Naive thymus-derived CD8-positive, alpha-beta T cell (primary cell): ENCODE measurements around the gene LRFN5. TPM values are rescaled to one million over a fixed set of nuclear protein-coding genes. Genes with fewer than 3 reads are reported as not detected.
"Not testable (repeated sequence)": the region's sequence is repeated elsewhere in the genome, so short reads cannot be mapped to it uniquely, and the experiment has no call there.

Experiments used
- ATAC-seq, 2 donors: fragments of 150-1000 bp; cut with Tn5 transposase in 1 of 2; sonication (Bioruptor Pico), chemical (Tn5 transposase) in 1 of 2; 1 replicate in 1 of 2; 2 replicates in 1 of 2; pipeline ENCODE4 v1.10.0; 2021; ENCODE audit warnings: mild to moderate bottlenecking in 2 of 2, moderate library complexity in 2 of 2
- POLR2A ChIA-PET: fragments of 350-600 bp; sonication (Branson Sonifier 250); formaldehyde crosslinking; loops from one replicate; lab custom pipeline; 2021; ENCODE audit warnings: antibody characterized with exemption; lab: Charles Lee
- DNase-seq, 10 donors: peaks; one replicate each; pipeline versions ENCODE4 v3.0.0 to v3.0.0-alpha.2; 2020 to 2022
- H3K27ac Mint-ChIP-seq, 10 donors: one replicate each; pipeline ENCODE4 v1.8.0; 2020 to 2022; ENCODE audit warnings: mild to moderate bottlenecking in 10 of 10, mixed read lengths in 10 of 10, moderate library complexity in 4 of 10, inconsistent platforms in 1 of 10
- H3K27me3 Mint-ChIP-seq, 5 donors: one replicate each; pipeline ENCODE4 v1.8.0; 2021 to 2022; ENCODE audit warnings: mixed read lengths in 5 of 5
- H3K36me3 Mint-ChIP-seq, 3 donors: one replicate each; pipeline ENCODE4 v1.8.0; 2020 to 2022; ENCODE audit warnings: mixed read lengths in 3 of 3, mild to moderate bottlenecking in 2 of 3, inconsistent platforms in 1 of 3
- H3K4me1 Mint-ChIP-seq, 4 donors: one replicate each; pipeline ENCODE4 v1.8.0; 2021 to 2022; ENCODE audit warnings: mixed read lengths in 4 of 4
- H3K4me3 Mint-ChIP-seq, 10 donors: one replicate each; pipeline ENCODE4 v1.8.0; 2020 to 2022; ENCODE audit warnings: mild to moderate bottlenecking in 10 of 10, mixed read lengths in 10 of 10, moderate library complexity in 6 of 10, inconsistent platforms in 1 of 10
- H3K9me3 Mint-ChIP-seq, 9 donors: one replicate each; pipeline ENCODE4 v1.8.0; 2020 to 2022; ENCODE audit warnings: mixed read lengths in 9 of 9, mild to moderate bottlenecking in 3 of 9, inconsistent platforms in 1 of 9, moderate library complexity in 1 of 9
- polyA plus RNA-seq, 3 donors: library from polyadenylated mRNA; unstranded; fragments of 300-500 nt; fragmentation: Illumina TruSeq; gene quantifications; one replicate each; pipeline ENCODE4 v1.2.3, GENCODE V29; 2021
- total RNA-seq, 8 experiments: library from RNA in 2 of 8; stranded (reverse) in 2 of 8; gene quantifications; one replicate each; pipeline ENCODE4 v1.2.3 and lab custom pipeline; 2021 to 2026

Gene LRFN5
- total and polyA plus RNA-seq, 5 experiments from 2014 or later: not detected

DNA sequence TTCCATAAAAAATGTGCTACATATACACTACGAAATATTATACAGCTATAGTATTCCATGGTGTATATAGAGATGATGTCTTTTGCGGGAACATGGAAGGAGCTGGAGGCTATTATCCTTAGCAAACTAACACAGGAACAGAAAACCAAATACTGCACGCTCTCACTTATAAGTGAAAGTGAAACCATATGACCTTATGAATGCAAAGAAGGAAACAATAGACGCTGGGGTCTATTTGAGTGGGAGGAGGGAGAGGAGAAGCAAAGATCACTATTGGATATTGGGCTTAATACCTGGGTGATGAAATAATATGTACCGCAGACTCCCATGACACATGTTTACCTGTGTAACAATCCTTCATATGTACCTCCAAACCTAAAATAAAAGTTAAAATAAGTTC is 142.8 kb downstream of the LRFN5 start:
- ATAC-seq (peak; percentile 86 to 95), DNase-seq (peak in 5 of 10 donors; percentile 1 to 49 (median 31))
- Mint-ChIP-seq H3K9me3 (peaks cover 0 to 4% (median 0%) of the 10 kb centered on the region in 9 donors), H3K4me1 (peaks cover 6 to 23% (median 16%) of the 10 kb centered on the region in 4 donors), H3K36me3 (peaks cover 0 to 1% (median 0%) of the 10 kb centered on the region in 3 donors), H3K4me3 (peak overlapping the region; percentile 76 to 86 (median 83)), H3K27me3 (no peaks in the 10 kb centered on the region), H3K27ac (peak overlapping the region; percentile 83 to 92 (median 90))
- POLR2A ChIA-PET: no interaction called here

DNA sequence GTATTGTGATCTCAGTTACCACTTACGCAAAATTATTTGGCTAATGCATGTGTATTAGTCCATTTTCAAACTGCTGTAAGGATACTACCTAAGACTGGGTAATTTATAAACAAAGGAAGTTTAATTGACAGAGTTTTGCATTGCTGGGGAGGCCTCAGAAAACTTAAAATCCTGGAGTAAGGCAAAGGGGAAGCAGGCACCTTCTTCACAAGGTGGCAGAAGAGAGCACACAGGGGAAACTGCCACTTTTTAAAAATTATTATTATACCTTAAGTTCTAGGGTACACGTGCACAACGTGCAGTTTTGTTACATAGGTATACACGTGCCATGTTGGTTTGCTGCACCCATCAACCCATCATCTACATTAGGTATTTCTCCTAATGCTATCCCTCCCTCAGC is 143.9 kb downstream of the LRFN5 start:
- H3K36me3 Mint-ChIP-seq, H3K27me3 Mint-ChIP-seq, ATAC-seq, H3K4me3 Mint-ChIP-seq, H3K9me3 Mint-ChIP-seq, DNase-seq, POLR2A ChIA-PET: not testable (repeated sequence)
- Mint-ChIP-seq H3K27ac (peak overlapping the region in 7 of 10 donors; percentile 4 to 82 (median 42)), H3K4me1 (peaks cover 6 to 23% (median 16%) of the 10 kb centered on the region in 4 donors)

DNA sequence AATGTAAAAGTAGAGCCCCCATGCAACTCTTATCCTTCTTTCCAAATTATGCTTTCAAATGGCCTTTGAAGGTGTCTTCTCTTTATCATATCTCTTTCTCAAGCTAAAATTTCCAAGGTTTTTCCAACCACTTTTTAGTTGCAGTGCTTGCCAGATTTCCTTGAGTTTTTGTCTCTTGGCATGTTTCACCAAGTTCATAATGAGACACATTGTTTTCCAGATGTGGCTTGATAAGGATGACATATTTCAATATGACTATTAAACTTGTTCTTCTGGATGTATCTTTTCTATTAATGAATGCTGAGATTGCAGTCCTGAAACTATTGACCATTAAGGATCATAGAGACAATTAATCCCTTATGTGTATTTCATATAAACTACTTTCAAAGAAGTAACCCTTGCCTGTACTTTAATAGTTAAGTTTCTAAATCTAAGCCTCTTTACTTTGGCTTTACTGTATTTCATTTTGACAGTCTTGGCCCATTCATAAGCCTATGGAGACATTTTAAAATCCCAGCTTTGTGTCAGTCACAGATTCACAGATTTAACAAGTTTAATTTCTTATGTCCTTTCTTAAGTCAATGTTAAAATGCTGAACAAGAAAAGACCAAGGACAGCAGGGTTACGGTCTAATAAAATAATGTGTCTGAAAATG is 151.5 kb downstream of the LRFN5 start:
- H3K27ac Mint-ChIP-seq: no peak overlapping the region
- peaks cover 0 to 2% (median 0%) of the 10 kb centered on the region in 4 donors for H3K4me1 Mint-ChIP-seq
- peaks cover 0 to 4% (median 0%) of the 10 kb centered on the region in 9 donors for H3K9me3 Mint-ChIP-seq
- no peak for ATAC-seq
- no peak overlapping the region for H3K4me3 Mint-ChIP-seq
- no peaks in the 10 kb centered on the region for H3K27me3 Mint-ChIP-seq
- POLR2A ChIA-PET: no interaction called here
- H3K36me3 Mint-ChIP-seq: peaks cover 0 to 2% (median 0%) of the 10 kb centered on the region in 3 donors
- DNase-seq: no peak

DNA sequence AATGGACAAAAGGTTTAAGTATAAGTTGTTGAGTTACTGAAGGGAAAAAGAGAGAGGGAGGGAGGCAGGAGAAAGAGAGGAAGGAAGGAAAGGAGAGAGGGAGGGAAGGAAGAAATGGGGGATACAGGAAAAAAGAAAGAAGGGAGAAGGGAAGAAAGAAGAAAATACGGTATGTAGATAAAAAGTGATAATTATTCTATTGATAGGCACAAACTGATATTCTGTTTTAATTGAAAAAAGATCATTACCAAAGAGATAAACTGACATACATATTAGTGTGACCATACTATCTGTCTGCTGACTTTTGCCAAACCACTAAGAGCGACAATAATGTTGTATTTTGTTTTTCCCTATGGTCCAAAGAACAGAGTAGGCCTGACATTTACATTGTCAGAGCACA is 154.5 kb downstream of the LRFN5 start:
- POLR2A ChIA-PET: no interaction called here
- H3K27ac Mint-ChIP-seq: no peak overlapping the region
- H3K36me3 Mint-ChIP-seq: peaks cover 0 to 2% (median 0%) of the 10 kb centered on the region in 3 donors
- H3K4me1 Mint-ChIP-seq: no peaks in the 10 kb centered on the region
- H3K4me3 Mint-ChIP-seq: no peak overlapping the region
- ATAC-seq (no peak), DNase-seq (no peak)
- H3K9me3 Mint-ChIP-seq: peaks cover 0 to 4% (median 0%) of the 10 kb centered on the region in 9 donors
- no peaks in the 10 kb centered on the region for H3K27me3 Mint-ChIP-seq

DNA sequence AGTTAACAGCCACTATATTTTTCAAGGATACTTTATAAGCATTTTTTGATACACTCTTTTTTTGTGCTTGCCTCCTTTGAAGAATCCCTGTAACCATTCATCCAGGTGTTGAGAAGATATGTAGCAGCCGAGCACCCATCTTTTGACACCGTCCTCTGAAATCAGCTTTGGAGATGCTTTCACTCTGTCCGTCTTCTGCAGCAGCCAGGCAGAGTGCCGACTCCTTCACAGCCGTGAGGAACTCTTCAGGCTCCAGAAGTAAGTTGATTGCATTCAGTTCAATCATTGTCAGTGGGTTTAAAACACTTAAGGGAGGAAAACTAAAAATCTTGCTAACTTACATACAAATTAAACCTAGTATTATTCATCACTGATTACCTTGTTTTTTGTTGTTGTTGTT is 160.1 kb downstream of the LRFN5 start:
- no peaks in the 10 kb centered on the region for H3K27me3 Mint-ChIP-seq
- POLR2A ChIA-PET: no interaction called here
- no peaks in the 10 kb centered on the region for H3K36me3 Mint-ChIP-seq
- no peak overlapping the region for H3K27ac Mint-ChIP-seq
- H3K4me3 Mint-ChIP-seq: no peak overlapping the region
- ATAC-seq (no peak), DNase-seq (no peak)
- no peaks in the 10 kb centered on the region for H3K4me1 Mint-ChIP-seq
- H3K9me3 Mint-ChIP-seq: peaks cover 0 to 1% (median 0%) of the 10 kb centered on the region in 9 donors

DNA sequence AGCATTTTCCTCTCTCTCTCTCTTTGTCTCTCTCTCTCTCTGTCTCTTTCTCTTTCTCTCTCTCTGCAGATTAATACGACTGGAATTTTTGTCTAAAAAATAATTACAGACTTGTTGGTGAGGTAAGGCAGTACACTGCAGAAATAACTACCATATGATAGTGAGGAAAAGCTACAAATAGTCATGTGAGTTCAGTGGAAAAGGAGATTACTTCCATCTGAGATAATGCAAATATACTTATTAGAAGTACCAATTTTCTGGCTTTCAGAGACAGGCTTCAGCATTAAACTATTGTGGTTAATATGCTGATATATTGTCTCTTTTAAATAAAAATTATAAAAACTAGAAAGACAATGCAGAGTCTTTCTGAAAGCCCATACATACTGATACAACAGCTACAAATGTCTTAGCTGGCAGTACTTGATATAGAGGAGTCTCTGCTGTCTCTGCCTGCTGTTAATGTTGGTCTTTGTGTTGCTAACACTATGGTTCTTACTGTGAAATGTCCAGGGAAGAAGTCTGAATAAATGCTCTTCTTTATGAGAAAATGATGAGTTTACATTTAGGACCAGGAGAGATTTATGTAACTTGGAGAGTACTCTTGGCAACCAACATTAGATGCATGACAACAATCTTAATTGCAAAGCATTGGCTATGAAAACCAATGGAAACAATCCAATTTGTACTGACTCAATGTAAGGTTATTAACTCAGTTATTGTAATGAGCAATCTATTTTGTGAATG is 167.0 kb downstream of the LRFN5 start:
- no peak overlapping the region for H3K4me3 Mint-ChIP-seq

DNA sequence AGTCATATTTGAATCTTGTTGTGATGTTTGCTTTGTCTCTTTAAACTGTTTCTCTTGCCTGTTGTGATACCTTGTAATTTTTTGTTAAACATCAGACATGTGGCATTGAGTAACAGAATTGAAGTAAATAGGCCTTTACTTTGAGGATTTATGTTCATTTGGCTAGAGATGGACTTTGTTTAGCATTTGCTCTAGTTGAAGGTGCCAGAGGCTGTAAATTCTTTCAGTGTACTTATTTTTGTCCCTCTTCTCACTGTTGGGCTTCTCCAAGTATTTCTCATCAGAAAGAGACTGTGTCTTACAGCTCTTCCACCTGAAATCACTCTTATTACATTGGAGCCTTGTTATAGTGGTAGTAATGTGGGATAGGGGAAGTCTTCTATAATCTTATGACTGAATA is 175.8 kb downstream of the LRFN5 start:
- Mint-ChIP-seq H3K27ac (no peak overlapping the region), H3K27me3 (peaks cover 0 to 1% (median 0%) of the 10 kb centered on the region in 5 donors), H3K4me1 (no peaks in the 10 kb centered on the region), H3K9me3 (peaks cover 0 to 2% (median 0%) of the 10 kb centered on the region in 9 donors), H3K4me3 (no peak overlapping the region), H3K36me3 (no peaks in the 10 kb centered on the region)
- ATAC-seq (no peak), DNase-seq (no peak)
- POLR2A ChIA-PET: no interaction called here

More for the DNA sequence above, 167.0 kb downstream of the LRFN5 start:
- H3K36me3 Mint-ChIP-seq: no peaks in the 10 kb centered on the region
- no peak for DNase-seq
- H3K9me3 Mint-ChIP-seq: peaks cover 0 to 4% (median 0%) of the 10 kb centered on the region in 9 donors
- no peaks in the 10 kb centered on the region for H3K4me1 Mint-ChIP-seq
- H3K27ac Mint-ChIP-seq: no peak overlapping the region
- no peak for ATAC-seq
- POLR2A ChIA-PET: no interaction called here
- H3K27me3 Mint-ChIP-seq: no peaks in the 10 kb centered on the region

DNA sequence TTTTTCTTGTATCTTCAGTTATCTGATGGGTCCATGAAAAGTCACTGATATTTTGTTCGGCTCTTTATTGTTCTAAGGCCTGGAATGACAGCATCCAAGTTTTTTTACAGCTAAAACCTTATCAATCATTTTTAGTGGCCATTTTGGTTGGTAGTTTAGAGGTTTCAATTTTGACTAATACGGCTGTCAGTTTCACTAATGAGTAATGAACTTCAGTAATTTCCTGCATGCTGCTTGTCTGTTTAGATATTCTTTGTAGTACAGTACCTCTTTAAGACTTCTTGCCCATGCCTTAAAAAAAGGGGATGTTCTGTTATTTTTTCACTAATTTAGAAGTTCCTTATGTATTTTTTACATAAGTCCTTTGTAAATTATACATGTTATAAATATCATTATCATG is 176.7 kb downstream of the LRFN5 start:
- Mint-ChIP-seq H3K4me1 (no peaks in the 10 kb centered on the region), H3K27me3 (peaks cover 0 to 1% (median 0%) of the 10 kb centered on the region in 5 donors), H3K27ac (no peak overlapping the region), H3K9me3 (peaks cover 0 to 2% (median 0%) of the 10 kb centered on the region in 9 donors), H3K36me3 (no peaks in the 10 kb centered on the region), H3K4me3 (no peak overlapping the region)
- DNase-seq (no peak), ATAC-seq (no peak)
- POLR2A ChIA-PET: no interaction called here

DNA sequence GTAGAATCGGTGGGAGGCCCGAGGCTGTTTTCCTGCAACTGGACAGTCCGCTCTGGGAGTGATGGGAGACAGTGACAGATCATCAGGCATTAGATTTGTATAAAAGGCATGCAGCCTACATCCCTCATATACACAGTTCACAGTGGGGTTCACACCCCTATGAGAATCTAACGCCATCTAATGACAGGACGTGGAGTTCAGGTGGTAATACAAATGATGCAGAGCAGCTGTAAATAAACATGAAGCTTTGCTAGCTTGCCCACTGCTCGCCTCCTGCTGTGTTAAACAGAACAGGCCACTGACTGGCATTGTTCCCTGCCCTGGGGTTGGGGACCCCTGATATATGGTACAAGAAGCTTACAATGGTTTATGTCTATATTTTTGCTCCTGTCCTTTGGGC is 179.0 kb downstream of the LRFN5 start:
- H3K27me3 Mint-ChIP-seq: peaks cover 0 to 4% (median 0%) of the 10 kb centered on the region in 5 donors
- peaks cover 0 to 4% (median 0%) of the 10 kb centered on the region in 9 donors for H3K9me3 Mint-ChIP-seq
- DNase-seq (no peak), ATAC-seq (no peak)
- POLR2A ChIA-PET: no interaction called here
- no peak overlapping the region for H3K27ac Mint-ChIP-seq
- no peaks in the 10 kb centered on the region for H3K4me1 Mint-ChIP-seq
- H3K4me3 Mint-ChIP-seq: no peak overlapping the region
- no peaks in the 10 kb centered on the region for H3K36me3 Mint-ChIP-seq

DNA sequence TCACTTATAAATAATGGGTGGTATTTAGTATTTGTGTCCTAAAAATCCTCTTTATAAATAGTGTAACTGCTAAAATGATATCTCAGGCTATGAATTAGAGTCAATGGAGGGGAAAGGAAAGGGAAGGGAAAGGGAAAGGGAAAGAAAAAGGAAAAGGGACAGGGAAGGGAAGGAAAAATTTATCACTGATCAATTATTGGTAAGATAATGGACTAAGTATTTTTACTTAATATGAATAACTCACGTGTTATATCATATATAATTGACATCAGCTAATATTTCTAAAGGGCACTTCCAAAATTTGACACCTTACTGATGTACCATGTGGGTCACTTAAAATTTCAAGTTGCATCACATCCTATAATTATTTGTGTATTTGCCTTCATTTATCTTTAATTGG is 193.1 kb downstream of the LRFN5 start:
- Mint-ChIP-seq H3K9me3 (peaks cover 0 to 3% (median 0%) of the 10 kb centered on the region in 9 donors), H3K27me3 (peaks cover 0 to 3% (median 0%) of the 10 kb centered on the region in 5 donors), H3K4me1 (no peaks in the 10 kb centered on the region), H3K27ac (no peak overlapping the region), H3K4me3 (no peak overlapping the region), H3K36me3 (no peaks in the 10 kb centered on the region)
- ATAC-seq (no peak), DNase-seq (no peak)
- POLR2A ChIA-PET: no interaction called here

DNA sequence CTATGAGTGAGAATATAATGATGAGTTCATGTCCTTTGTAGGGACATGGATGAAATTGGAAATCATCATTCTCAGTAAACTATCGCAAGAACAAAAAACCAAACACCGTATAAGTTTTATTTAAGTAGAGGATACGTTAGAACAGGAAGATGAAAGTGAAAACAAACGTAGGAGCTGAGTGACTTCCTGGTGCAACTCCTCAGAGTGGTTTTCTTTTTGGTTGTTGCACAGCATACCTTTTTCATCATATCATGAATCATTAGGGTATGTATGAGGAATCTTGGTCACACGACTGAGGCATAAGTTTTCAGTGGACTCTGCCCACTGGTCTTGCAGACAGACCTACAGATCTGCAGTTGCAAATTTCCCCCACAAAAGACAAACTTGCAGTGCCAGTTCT is 199.0 kb downstream of the LRFN5 start:
- POLR2A ChIA-PET: no interaction called here
- Mint-ChIP-seq H3K4me1 (no peaks in the 10 kb centered on the region), H3K9me3 (peaks cover 0 to 3% (median 0%) of the 10 kb centered on the region in 9 donors), H3K4me3 (no peak overlapping the region), H3K27me3 (no peaks in the 10 kb centered on the region), H3K27ac (no peak overlapping the region), H3K36me3 (no peaks in the 10 kb centered on the region)
- no peak for ATAC-seq
- DNase-seq: no peak

DNA sequence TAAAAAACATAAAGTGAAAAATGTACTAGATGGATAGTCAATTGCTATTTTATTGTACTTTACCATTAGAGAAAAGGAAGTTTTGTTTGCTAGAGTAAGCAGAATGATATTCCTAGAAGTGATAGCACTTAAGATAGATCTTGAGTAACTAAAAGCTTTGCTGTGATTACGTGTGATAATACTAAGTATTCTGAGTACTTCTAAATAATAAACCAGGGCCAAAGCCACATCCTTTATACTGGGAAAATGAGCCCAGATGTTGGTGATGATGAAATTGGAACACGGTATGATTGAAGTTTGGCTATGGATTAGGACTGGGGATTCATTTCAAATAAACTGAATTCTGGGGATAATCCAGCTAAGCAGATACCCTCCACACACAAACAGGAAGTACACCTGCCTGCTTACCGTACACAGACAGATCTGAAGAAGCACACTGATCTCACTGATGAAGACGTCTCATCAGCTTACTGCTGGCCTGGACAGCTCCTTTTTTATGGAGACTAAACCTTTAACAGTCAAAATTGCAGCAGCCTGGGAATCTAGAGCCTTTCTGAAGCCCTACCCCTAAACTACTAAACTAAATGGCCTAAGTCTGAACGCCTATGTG is 199.8 kb downstream of the LRFN5 start:
- H3K27me3 Mint-ChIP-seq: no peaks in the 10 kb centered on the region
- H3K27ac Mint-ChIP-seq: peak overlapping the region in 1 of 10 donors; percentile 13
- H3K36me3 Mint-ChIP-seq: no peaks in the 10 kb centered on the region
- H3K4me3 Mint-ChIP-seq: no peak overlapping the region
- DNase-seq (no peak), ATAC-seq (no peak)
- H3K9me3 Mint-ChIP-seq: peaks cover 0 to 3% (median 0%) of the 10 kb centered on the region in 9 donors
- POLR2A ChIA-PET: no interaction called here
- H3K4me1 Mint-ChIP-seq: no peaks in the 10 kb centered on the region

DNA sequence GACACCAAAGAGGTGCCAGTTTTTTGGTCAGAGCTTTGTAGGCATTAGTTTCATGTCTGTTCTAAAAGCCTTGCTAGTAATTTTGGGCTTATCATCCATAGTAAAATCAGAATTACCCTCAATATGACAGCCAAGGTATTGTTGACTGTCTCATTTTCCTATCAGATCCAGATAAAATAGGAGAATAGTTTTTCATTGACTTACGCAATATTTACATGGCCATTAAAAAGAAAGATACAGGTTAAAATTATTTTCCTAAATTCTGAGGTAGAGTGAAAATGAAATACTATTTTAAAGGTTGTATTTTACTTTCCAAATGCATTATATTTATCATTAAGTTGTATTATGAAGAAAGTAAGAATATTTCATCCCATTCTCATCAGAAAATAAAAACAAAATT is 203.7 kb downstream of the LRFN5 start:
- Mint-ChIP-seq H3K27ac (no peak overlapping the region), H3K4me3 (no peak overlapping the region), H3K9me3 (peaks cover 0 to 7% (median 0%) of the 10 kb centered on the region in 9 donors), H3K4me1 (no peaks in the 10 kb centered on the region), H3K36me3 (no peaks in the 10 kb centered on the region), H3K27me3 (no peaks in the 10 kb centered on the region)
- POLR2A ChIA-PET: no interaction called here
- ATAC-seq (no peak), DNase-seq (no peak)
